Measurements from ENCODE around the gene ACAD10. TPM values are rescaled to one million over a fixed set of nuclear protein-coding genes. Genes with fewer than 3 reads are reported as not detected.
"Not testable (repeated sequence)": the region's sequence is repeated elsewhere in the genome, so short reads cannot be mapped to it uniquely, and the experiment has no call there.

The ACAD10 gene
- 10 to 100 TPM; 22.5 to 24.2 TPM for total RNA-seq

DNA sequence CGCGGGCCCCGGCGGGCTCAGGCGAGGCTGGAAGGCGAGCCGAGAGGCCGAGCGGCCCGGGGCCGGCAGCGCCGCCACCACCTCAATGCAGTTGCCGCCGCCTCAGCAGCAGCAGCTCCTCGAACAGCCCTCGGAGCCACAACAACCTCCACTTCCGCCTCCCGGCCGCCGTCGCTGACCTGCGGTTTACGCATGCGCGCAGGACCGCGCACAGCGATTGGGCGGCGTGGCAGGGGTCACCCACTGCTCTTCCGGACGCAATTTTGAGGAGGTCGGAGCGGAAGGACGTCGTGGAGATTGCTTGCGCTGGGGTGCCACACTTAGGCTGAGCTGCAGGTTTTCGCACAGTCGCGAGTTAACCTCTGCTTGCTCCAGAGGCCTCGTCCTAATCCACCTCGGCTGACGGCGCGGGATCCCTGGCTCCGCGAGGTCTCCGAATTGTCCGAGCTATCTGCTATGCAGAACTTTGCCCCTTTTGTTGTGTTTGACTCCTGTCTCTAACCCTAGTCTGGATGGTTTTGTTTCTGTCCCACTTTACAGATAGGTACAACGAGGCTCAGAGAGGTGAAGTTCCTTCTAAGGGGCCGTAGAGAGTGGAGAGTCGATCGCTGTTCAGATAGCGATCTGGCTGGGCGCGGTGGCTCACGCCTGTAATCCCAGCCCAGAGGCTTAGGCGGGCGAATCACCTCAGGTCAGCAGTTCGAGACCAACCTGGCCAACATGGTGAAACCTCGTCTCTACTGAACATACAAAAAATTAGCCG is at the start of gene ACAD10, which contains the start of gene BRAP:
ACAD10 (plus strand) TSS at position 243 of the 763 bp plus-strand sequence. CDS start 6,657 bp downstream, outside the sequence.
BRAP (minus strand) TSS at position 146 of the 763 bp plus-strand sequence. CDS start 164 bp downstream, outside the sequence.
- H3K9me3 Mint-ChIP-seq: no peaks in the 10 kb centered on the region
- POLR2A ChIA-PET: interaction anchor here (0.6 to 1.4 kb wide), 6 partner anchors 9 to 328 kb away, joined by 3 to 6 read pairs (median 4); partner anchors contain the start of gene ATXN2

DNA sequence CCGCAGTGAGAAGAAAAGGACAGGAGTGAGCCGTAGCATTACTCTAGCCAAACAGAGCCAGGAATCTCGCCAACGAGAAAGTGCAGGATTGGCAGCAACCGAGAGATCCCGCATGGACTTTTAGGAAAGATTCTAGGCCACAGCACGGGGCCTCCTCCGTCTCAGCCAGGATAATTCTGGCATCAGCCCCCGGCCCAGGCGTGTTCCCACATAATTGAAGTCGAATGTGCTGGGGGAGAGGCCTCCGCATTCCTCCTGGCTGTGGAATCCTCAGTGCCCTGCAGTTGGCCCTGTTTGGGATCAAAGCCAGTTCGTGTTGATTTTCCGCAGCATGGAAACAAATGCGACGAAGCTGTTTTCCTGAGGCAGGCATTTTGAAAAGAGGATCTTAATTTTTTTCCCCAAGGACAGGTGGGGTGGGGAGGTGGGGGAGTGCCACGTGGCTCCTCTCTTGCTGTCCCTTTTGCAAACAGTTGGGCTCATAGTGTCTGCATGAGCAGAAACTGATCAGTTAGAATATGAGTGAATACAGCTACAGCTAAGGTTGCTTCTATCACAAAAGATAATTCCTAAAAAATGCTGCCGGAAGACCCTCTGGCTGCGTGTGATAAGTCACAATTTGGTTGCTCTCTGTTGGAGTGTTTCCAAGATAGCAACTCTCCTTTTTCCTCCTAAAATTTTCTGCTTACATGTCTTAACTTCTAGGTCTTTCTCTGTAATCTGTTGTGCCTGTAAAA is 49.5 kb upstream of the ACAD10 start:
- Mint-ChIP-seq H3K27ac (no peak overlapping the region), H3K4me1 (ENCODE audit: low read depth) (no peaks in the 10 kb centered on the region), H3K36me3 (peaks cover 5% of the 10 kb centered on the region), H3K4me3 (no peak overlapping the region), H3K27me3 (no peaks in the 10 kb centered on the region), H3K9me3 (no peaks in the 10 kb centered on the region)
- no peak for DNase-seq
- POLR2A ChIA-PET: interaction anchor here (0.6 kb wide), 1 partner anchor 19 kb away, joined by 4 read pairs; no protein-coding TSS in a partner anchor
- intact Hi-C loops (cut with micrococcal nuclease): no loop called here
- CTCF ChIA-PET: no interaction called here

More for the DNA sequence above, at the start of gene ACAD10, which contains the start of gene BRAP:
- Mint-ChIP-seq H3K4me1 (ENCODE audit: low read depth) (peaks cover 32% of the 10 kb centered on the region), H3K36me3 (peaks cover 17% of the 10 kb centered on the region), H3K27ac (peak within 1 kb of the TSS; percentile 89), H3K4me3 (peak within 1 kb of the TSS; percentile 95), H3K27me3 (peaks cover 2% of the 10 kb centered on the region)
- peak; percentile 97 for DNase-seq
- CTCF ChIA-PET: interaction anchor here (1.3 to 2.2 kb wide), 5 partner anchors 9 to 290 kb away, joined by 3 to 9 read pairs (median 6); no protein-coding TSS in a partner anchor
- intact Hi-C loops (cut with micrococcal nuclease): loop anchor here (1.0 to 10.0 kb wide), 5 partner anchors 89 to 289 kb away; partner anchors contain the start of genes ATXN2 and MAPKAPK5

GRCh38 chr12:111638556-111638955 is 47.3 kb upstream of the ACAD10 start:
- CTCF ChIA-PET: interaction anchor here (2.2 kb wide), 1 partner anchor 174 kb away, joined by 6 read pairs; no protein-coding TSS in a partner anchor
- H3K27me3 Mint-ChIP-seq: no peaks in the 10 kb centered on the region
- no peaks in the 10 kb centered on the region for H3K9me3 Mint-ChIP-seq
- intact Hi-C loops (cut with micrococcal nuclease): no loop called here
- no peak overlapping the region for H3K27ac Mint-ChIP-seq
- H3K4me1 Mint-ChIP-seq (ENCODE audit: low read depth): no peaks in the 10 kb centered on the region
- no peak for DNase-seq
- H3K4me3 Mint-ChIP-seq: no peak overlapping the region
- peaks cover 7% of the 10 kb centered on the region for H3K36me3 Mint-ChIP-seq
- POLR2A ChIA-PET: no interaction called here

DNA sequence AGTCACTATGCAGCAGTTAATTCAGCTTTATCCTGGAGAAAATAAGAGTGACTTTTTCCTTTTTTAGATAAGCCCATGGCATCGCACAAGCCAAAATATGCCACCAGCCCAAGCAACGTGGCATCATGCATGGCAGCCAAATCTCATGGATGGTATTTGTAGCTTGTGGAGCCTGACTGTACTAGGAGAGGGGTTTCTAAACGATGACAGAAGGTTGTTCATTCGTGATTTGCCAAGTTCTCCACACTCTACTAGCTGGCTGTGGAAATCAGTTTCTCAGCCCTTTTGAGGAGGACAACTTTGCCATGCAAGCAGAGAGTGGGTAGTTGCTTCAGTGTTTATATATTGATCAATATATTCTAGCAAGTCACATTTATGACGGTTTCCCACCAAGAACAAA is 45.3 kb upstream of the ACAD10 start:
- Mint-ChIP-seq H3K4me1 (ENCODE audit: low read depth) (no peaks in the 10 kb centered on the region), H3K9me3 (no peaks in the 10 kb centered on the region), H3K27me3 (no peaks in the 10 kb centered on the region), H3K4me3 (no peak overlapping the region), H3K27ac (no peak overlapping the region), H3K36me3 (peaks cover 16% of the 10 kb centered on the region)
- ChIA-PET POLR2A (no interaction called here), CTCF (interaction anchor here (2.2 kb wide), 1 partner anchor 172 kb away, joined by 6 read pairs; no protein-coding TSS in a partner anchor)
- no peak for DNase-seq
- intact Hi-C loops (cut with micrococcal nuclease): no loop called here

GRCh38 chr12:111642681-111643426 is 43.0 kb upstream of the ACAD10 start:
- POLR2A ChIA-PET: no interaction called here
- Mint-ChIP-seq H3K36me3 (peaks cover 27% of the 10 kb centered on the region), H3K27ac (no peak overlapping the region), H3K27me3 (no peaks in the 10 kb centered on the region), H3K9me3 (no peaks in the 10 kb centered on the region), H3K4me3 (no peak overlapping the region), H3K4me1 (ENCODE audit: low read depth) (no peaks in the 10 kb centered on the region)
- CTCF ChIA-PET: no interaction called here
- no peak for DNase-seq
- intact Hi-C loops (cut with micrococcal nuclease): no loop called here

DNA sequence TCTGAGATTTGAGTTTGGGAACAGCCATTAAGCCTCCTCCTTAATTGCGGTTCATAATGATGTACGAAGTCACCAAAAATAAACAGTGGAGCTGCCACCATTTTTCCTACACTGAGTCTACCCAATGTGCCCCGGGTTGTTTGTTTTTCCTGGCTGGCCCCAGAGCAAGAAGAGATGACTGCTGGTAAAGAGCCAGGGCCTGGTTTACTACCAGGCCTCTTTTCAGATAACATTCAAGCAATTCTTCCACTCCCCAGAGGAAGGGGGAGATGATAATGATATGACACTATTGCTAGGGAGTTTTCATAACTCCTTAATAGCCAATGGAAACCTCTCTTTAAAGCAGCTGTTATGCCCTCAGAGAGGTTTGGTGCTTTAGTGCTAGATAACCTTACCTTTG is 42.4 kb upstream of the ACAD10 start:
- ChIA-PET CTCF (no interaction called here), POLR2A (no interaction called here)
- peaks cover 27% of the 10 kb centered on the region for H3K36me3 Mint-ChIP-seq
- DNase-seq: no peak
- no peaks in the 10 kb centered on the region for H3K4me1 Mint-ChIP-seq (ENCODE audit: low read depth)
- intact Hi-C loops (cut with micrococcal nuclease): no loop called here
- H3K9me3 Mint-ChIP-seq: no peaks in the 10 kb centered on the region
- no peak overlapping the region for H3K4me3 Mint-ChIP-seq
- no peak overlapping the region for H3K27ac Mint-ChIP-seq
- no peaks in the 10 kb centered on the region for H3K27me3 Mint-ChIP-seq

GRCh38 chr12:111645433-111645832 is 40.4 kb upstream of the ACAD10 start:
- intact Hi-C loops (cut with micrococcal nuclease): no loop called here
- no peak overlapping the region for H3K4me3 Mint-ChIP-seq
- ChIA-PET CTCF (no interaction called here), POLR2A (no interaction called here)
- H3K27ac Mint-ChIP-seq: no peak overlapping the region
- H3K9me3 Mint-ChIP-seq: no peaks in the 10 kb centered on the region
- no peak for DNase-seq
- no peaks in the 10 kb centered on the region for H3K4me1 Mint-ChIP-seq (ENCODE audit: low read depth)
- peaks cover 28% of the 10 kb centered on the region for H3K36me3 Mint-ChIP-seq
- H3K27me3 Mint-ChIP-seq: no peaks in the 10 kb centered on the region

- no peaks in the 10 kb centered on the region for H3K9me3 Mint-ChIP-seq
- H3K4me1 Mint-ChIP-seq (ENCODE audit: low read depth): no peaks in the 10 kb centered on the region
- no peak overlapping the region for H3K4me3 Mint-ChIP-seq
- no peak overlapping the region for H3K27ac Mint-ChIP-seq
- intact Hi-C loops (cut with micrococcal nuclease): no loop called here
- DNase-seq: no peak
- ChIA-PET POLR2A (no interaction called here), CTCF (interaction anchor here (0.6 kb wide), 1 partner anchor 19 kb away, joined by 3 read pairs; no protein-coding TSS in a partner anchor)
- H3K36me3 Mint-ChIP-seq: peaks cover 26% of the 10 kb centered on the region
- no peaks in the 10 kb centered on the region for H3K27me3 Mint-ChIP-seq
These were observed 34.9 kb upstream of the ACAD10 start for GRCh38 chr12:111650912-111651311.

DNA sequence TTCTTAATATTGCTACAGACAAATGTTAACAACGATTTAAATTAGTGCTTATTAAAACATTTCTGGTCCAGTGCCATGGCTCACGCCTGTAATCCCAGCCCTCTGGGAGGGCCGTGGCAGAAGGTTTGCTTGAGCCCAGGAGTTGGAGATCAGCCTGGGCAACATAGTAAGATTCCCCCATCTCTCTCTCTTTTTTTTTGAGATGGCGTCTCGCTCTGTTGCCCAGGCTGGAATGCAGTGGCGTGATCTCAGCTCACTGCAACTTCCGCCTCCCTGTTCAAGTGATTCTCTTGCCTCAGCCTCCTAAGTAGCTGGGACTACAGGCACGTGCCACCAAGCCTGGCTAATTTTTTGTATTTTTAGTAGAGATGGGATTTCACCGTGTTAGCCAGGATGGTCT is 33.3 kb upstream of the ACAD10 start:
- H3K27me3 Mint-ChIP-seq; DNase-seq; H3K4me3 Mint-ChIP-seq; intact Hi-C loops (cut with micrococcal nuclease); CTCF ChIA-PET; H3K27ac Mint-ChIP-seq; POLR2A ChIA-PET; H3K9me3 Mint-ChIP-seq; H3K4me1 Mint-ChIP-seq (ENCODE audit: low read depth): not testable (repeated sequence)
- H3K36me3 Mint-ChIP-seq: peaks cover 22% of the 10 kb centered on the region

DNA sequence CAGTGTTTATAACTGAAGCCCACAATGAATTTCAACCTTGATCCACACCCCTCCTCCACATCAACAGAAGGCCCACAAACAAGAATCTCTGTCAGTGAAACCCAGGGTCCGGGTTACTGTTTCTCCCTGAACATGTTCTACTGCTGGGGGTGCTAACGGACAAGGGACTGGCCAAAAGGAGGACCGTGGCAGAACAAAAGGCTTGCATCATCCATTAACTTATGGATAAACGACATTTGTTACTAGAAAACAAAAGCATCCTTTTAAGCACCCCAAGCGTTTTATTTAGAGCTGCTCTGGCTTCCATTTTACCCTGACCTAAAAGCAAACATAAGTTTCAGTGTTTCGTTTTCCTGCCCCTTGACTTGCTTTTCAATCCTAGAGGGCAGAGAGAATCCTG is 32.3 kb upstream of the ACAD10 start:
- no peak for DNase-seq
- Mint-ChIP-seq H3K9me3 (no peaks in the 10 kb centered on the region), H3K36me3 (peaks cover 25% of the 10 kb centered on the region), H3K27ac (no peak overlapping the region), H3K4me1 (ENCODE audit: low read depth) (no peaks in the 10 kb centered on the region), H3K4me3 (no peak overlapping the region), H3K27me3 (no peaks in the 10 kb centered on the region)
- intact Hi-C loops (cut with micrococcal nuclease): no loop called here
- CTCF ChIA-PET: no interaction called here
- POLR2A ChIA-PET: no interaction called here

DNA sequence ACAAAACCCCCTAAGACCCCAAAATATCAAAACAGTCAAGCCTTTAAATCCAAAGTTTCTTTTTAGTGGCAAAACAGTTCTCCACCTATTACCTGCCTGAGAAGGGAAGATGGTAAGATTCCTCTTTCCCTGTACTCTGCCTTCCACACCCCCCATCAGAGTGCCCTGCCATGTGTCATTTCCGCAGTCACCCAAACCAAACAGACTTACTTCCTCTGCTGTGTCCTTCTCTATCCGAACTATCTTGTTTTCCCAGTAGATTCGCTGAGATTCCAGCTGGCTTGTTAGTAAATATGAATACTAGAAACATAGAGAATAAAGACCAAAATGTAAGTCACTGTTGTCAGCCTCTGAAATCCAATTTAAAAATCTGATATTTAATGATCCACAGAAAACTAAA is 30.5 kb upstream of the ACAD10 start:
- no peak for DNase-seq
- H3K9me3 Mint-ChIP-seq: no peaks in the 10 kb centered on the region
- H3K4me3 Mint-ChIP-seq: no peak overlapping the region
- ChIA-PET POLR2A (no interaction called here), CTCF (no interaction called here)
- no peaks in the 10 kb centered on the region for H3K27me3 Mint-ChIP-seq
- H3K4me1 Mint-ChIP-seq (ENCODE audit: low read depth): no peaks in the 10 kb centered on the region
- peaks cover 30% of the 10 kb centered on the region for H3K36me3 Mint-ChIP-seq
- intact Hi-C loops (cut with micrococcal nuclease): no loop called here
- no peak overlapping the region for H3K27ac Mint-ChIP-seq

DNA sequence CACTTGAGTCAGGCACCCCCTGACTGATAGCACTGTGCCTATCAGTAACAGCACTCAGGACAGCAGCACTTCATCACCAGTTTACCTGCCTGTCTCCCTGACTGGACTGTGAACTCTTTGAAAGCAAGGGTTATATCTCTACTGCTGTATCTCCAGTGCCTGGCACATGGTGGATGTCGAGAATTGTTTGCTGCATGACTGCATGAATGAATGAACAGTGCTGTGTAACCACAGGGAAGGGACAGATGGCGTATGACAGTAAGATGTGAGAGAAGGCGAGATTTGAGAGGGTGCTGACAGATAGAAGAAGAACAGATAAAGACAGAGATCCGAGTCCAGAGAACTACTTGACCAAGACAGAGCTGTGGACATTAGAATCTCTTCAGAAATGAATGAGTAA is 29.8 kb upstream of the ACAD10 start:
- no peak for DNase-seq
- Mint-ChIP-seq H3K9me3 (no peaks in the 10 kb centered on the region), H3K27ac (no peak overlapping the region), H3K27me3 (no peaks in the 10 kb centered on the region), H3K36me3 (peaks cover 30% of the 10 kb centered on the region), H3K4me1 (ENCODE audit: low read depth) (no peaks in the 10 kb centered on the region), H3K4me3 (no peak overlapping the region)
- CTCF ChIA-PET: no interaction called here
- intact Hi-C loops (cut with micrococcal nuclease): no loop called here
- POLR2A ChIA-PET: no interaction called here
